Right cardiac atrium (tissue), 5 donors: ENCODE measurements around the gene MGMT. TPM values are rescaled to one million over a fixed set of nuclear protein-coding genes. Genes with fewer than 3 reads are reported as not detected.

Source experiments
- ATAC-seq, 2 donors: fragments of 200-7000 bp; cut with Tn5 transposase; one replicate each; pipeline versions ENCODE4 v1.8.0 to v1.9.1; 2020; ENCODE audit warnings: moderate library complexity in 2 of 2, mild to moderate bottlenecking in 1 of 2
- DNase-seq, 3 donors: peaks; one replicate each; pipeline ENCODE4 v3.0.0-alpha.2; 2020
- H3K27ac ChIP-seq: one replicate; pipeline ENCODE4 v1.5.1; 2013; ENCODE audit warnings: mild to moderate bottlenecking, low read length, control low read depth, moderate library complexity
- H3K27me3 ChIP-seq: one replicate; pipeline ENCODE4 v1.6.1; 2013; ENCODE audit not compliant: control insufficient read depth, insufficient read depth
- H3K4me1 ChIP-seq: one replicate; pipeline ENCODE4 v1.6.1; 2013; ENCODE audit warnings: low read length; ENCODE audit not compliant: control insufficient read depth, insufficient read depth
- H3K4me3 ChIP-seq: one replicate; pipeline ENCODE4 v1.5.1; 2013; ENCODE audit warnings: low read length, control low read depth
- H3K9me3 ChIP-seq: one replicate; pipeline ENCODE4 v1.6.1; 2013; ENCODE audit warnings: low read length; ENCODE audit not compliant: control insufficient read depth
- WGBS: extraction: QIAGEN DNeasy Blood & Tissue Kit; methylation state at CpG from one replicate; pipeline ENCODE4 v1.1.7; 2013; 5-methylcytosine and 5-hydroxymethylcytosine counted together
- intact Hi-C, 4 donors: fragments of 100-400 bp; cut with DNase I; formaldehyde crosslinking; loops; one replicate each; pipeline versions ENCODE4 v1.11.0 to v1.14.0; 2022 to 2023
- polyA plus RNA-seq: library from polyadenylated mRNA; stranded (reverse); fragments of 200-250 nt; gene quantifications from one replicate; pipeline ENCODE4 v1.2.3, GENCODE V29; 2013
- total RNA-seq, 4 donors: library from RNA; stranded (reverse); fragmentation: NEBNext Ultra II Directional; extraction: Animal tissue kit (Norgen Biotek cat#: 25700); gene quantifications; one replicate each; pipeline ENCODE4 v1.2.1, GENCODE V29; 2021
- donor health status: healthy with polysubstance abuse.
- donor health status: DM: no; HTN: yes; CAD: no.
- donor health status: DM: no; HTN: no; CAD: no.
- donor health status: DM: no; HTN: yes; CAD: no; lungs with severe emphysema.
- donor health status: DM: yes; HTN: yes; CAD: no.

Gene MGMT
- total and polyA plus RNA-seq, 5 donors, result 11.3 to 18.2 (median 13.6) TPM

- WGBS, result 93% methylated on average over 7 of the region's 7 CpGs
- DNase-seq, result no peak
These were observed 55.1 kb downstream of the MGMT start for GRCh38 chr10:129522041-129522585.

GRCh38 chr10:129523031-129523722, 56.1 kb downstream of the MGMT start:
- Histone ChIP-seq H3K4me3 (no peak overlapping the region), H3K27me3 (no peaks in the 10 kb centered on the region), H3K27ac (no peak overlapping the region), H3K9me3 (no peaks in the 10 kb centered on the region), H3K4me1 (no peaks in the 10 kb centered on the region)
- DNase-seq (no peak), ATAC-seq (no peak)
- WGBS, result 91% methylated on average over 27 of the region's 27 CpGs
- intact Hi-C loops, result no loop called here

More at GRCh38 chr10:129522041-129522585, 55.1 kb downstream of the MGMT start:
- Histone ChIP-seq H3K9me3 (no peaks in the 10 kb centered on the region), H3K27ac (no peak overlapping the region), H3K4me3 (no peak overlapping the region), H3K27me3 (no peaks in the 10 kb centered on the region), H3K4me1 (no peaks in the 10 kb centered on the region)
- intact Hi-C loops, result no loop called here
- ATAC-seq, result no peak

- DNase-seq (no peak), ATAC-seq (no peak)
- Histone ChIP-seq H3K27ac (no peak overlapping the region), H3K4me1 (no peaks in the 10 kb centered on the region), H3K9me3 (no peaks in the 10 kb centered on the region), H3K4me3 (no peak overlapping the region), H3K27me3 (no peaks in the 10 kb centered on the region)
- 79% methylated on average over 11 of the region's 11 CpGs for WGBS
- intact Hi-C loops, result no loop called here
These were observed 56.8 kb downstream of the MGMT start for GRCh38 chr10:129523723-129524316.

GRCh38 chr10:129524936-129525335, 57.9 kb downstream of the MGMT start:
- whole genome bisulfite sequencing, result 72% methylated on average over 3 of the region's 3 CpGs
- H3K4me1 ChIP-seq, result no peaks in the 10 kb centered on the region
- DNase-seq (no peak), ATAC-seq (no peak)
- no peak overlapping the region for H3K4me3 ChIP-seq
- H3K27ac ChIP-seq, result no peak overlapping the region
- intact Hi-C loops, result no loop called here
- no peaks in the 10 kb centered on the region for H3K27me3 ChIP-seq
- no peaks in the 10 kb centered on the region for H3K9me3 ChIP-seq

GRCh38 chr10:129525401-129525801, 58.4 kb downstream of the MGMT start:
- DNase-seq (no peak), ATAC-seq (peak; percentile 43 to 45)
- Histone ChIP-seq H3K27ac (no peak overlapping the region), H3K9me3 (no peaks in the 10 kb centered on the region), H3K27me3 (no peaks in the 10 kb centered on the region), H3K4me3 (no peak overlapping the region), H3K4me1 (no peaks in the 10 kb centered on the region)
- intact Hi-C loops, result no loop called here
- 50% methylated on average over 13 of the region's 13 CpGs for WGBS

GRCh38 chr10:129526943-129527342, 59.9 kb downstream of the MGMT start:
- H3K4me3 ChIP-seq, result no peak overlapping the region
- H3K27me3 ChIP-seq, result no peaks in the 10 kb centered on the region
- DNase-seq (no peak), ATAC-seq (no peak)
- 92% methylated on average over 12 of the region's 12 CpGs for WGBS
- H3K4me1 ChIP-seq, result peaks cover 2% of the 10 kb centered on the region
- intact Hi-C loops, result no loop called here
- no peak overlapping the region for H3K27ac ChIP-seq
- no peaks in the 10 kb centered on the region for H3K9me3 ChIP-seq

- intact Hi-C loops, result no loop called here
- H3K27me3 ChIP-seq, result no peaks in the 10 kb centered on the region
- H3K4me1 ChIP-seq, result peaks cover 8% of the 10 kb centered on the region
- no peaks in the 10 kb centered on the region for H3K9me3 ChIP-seq
- H3K27ac ChIP-seq, result no peak overlapping the region
- 89% methylated on average over 16 of the region's 16 CpGs for WGBS
- no peak for ATAC-seq
- DNase-seq, result no peak
- no peak overlapping the region for H3K4me3 ChIP-seq
These were observed 61.4 kb downstream of the MGMT start for GRCh38 chr10:129528376-129528978.

GRCh38 chr10:129530581-129530980, 63.5 kb downstream of the MGMT start:
- Histone ChIP-seq H3K9me3 (no peaks in the 10 kb centered on the region), H3K4me1 (peaks cover 8% of the 10 kb centered on the region), H3K27ac (no peak overlapping the region), H3K27me3 (no peaks in the 10 kb centered on the region), H3K4me3 (no peak overlapping the region)
- DNase-seq, result no peak
- 79% methylated on average over 14 of the region's 14 CpGs for WGBS
- no peak for ATAC-seq
- intact Hi-C loops, result no loop called here

GRCh38 chr10:129531195-129531968, 64.3 kb downstream of the MGMT start:
- Histone ChIP-seq H3K4me1 (peaks cover 8% of the 10 kb centered on the region), H3K9me3 (no peaks in the 10 kb centered on the region), H3K27me3 (no peaks in the 10 kb centered on the region), H3K27ac (no peak overlapping the region), H3K4me3 (no peak overlapping the region)
- WGBS, result 94% methylated on average over 15 of the region's 15 CpGs
- ATAC-seq, result no peak
- intact Hi-C loops, result no loop called here
- no peak for DNase-seq

GRCh38 chr10:129531969-129532660, 65.1 kb downstream of the MGMT start:
- Histone ChIP-seq H3K27ac (no peak overlapping the region), H3K9me3 (no peaks in the 10 kb centered on the region), H3K4me1 (peaks cover 8% of the 10 kb centered on the region), H3K4me3 (no peak overlapping the region), H3K27me3 (no peaks in the 10 kb centered on the region)
- ATAC-seq (no peak), DNase-seq (no peak)
- 83% methylated on average over 10 of the region's 10 CpGs for WGBS
- intact Hi-C loops, result no loop called here
